BLaER1 (cell line): ENCODE results near the gene LRRC4B.

Source experiments
- H3K27ac ChIP-seq: shearing (Covaris generic); formaldehyde crosslinking; 2 replicates; pipeline ENCODE4 v1.8.1; 2022
- H3K27me3 ChIP-seq: shearing (Covaris generic); formaldehyde crosslinking; 2 replicates; pipeline ENCODE4 v1.8.1; 2022
- H3K36me3 ChIP-seq: shearing (Covaris generic); formaldehyde crosslinking; 2 replicates; pipeline ENCODE4 v1.8.1; 2022
- H3K4me1 ChIP-seq: shearing (Covaris generic); formaldehyde crosslinking; 2 replicates; pipeline ENCODE4 v1.8.1; 2022
- H3K4me2 ChIP-seq: shearing (Covaris generic); formaldehyde crosslinking; 2 replicates; pipeline ENCODE4 v1.8.1; 2022
- H3K4me3 ChIP-seq: shearing (Covaris generic); formaldehyde crosslinking; 2 replicates; pipeline ENCODE4 v1.8.1; 2022
- H3K9ac ChIP-seq: shearing (Covaris generic); formaldehyde crosslinking; 2 replicates; pipeline ENCODE4 v1.8.1; 2022
- H3K9me3 ChIP-seq: shearing (Covaris generic); formaldehyde crosslinking; 2 replicates; pipeline ENCODE4 v1.8.1; 2022
- H4K20me1 ChIP-seq: shearing (Covaris generic); formaldehyde crosslinking; 2 replicates; pipeline ENCODE4 v1.8.1; 2022
- Cebpa-rat ChIP-seq: shearing (Covaris generic); IDR thresholded peaks from 2 replicates; pipeline ENCODE4 v1.8.1; 2022

Gene LRRC4B

GRCh38 chr19:50547385-50548190 is 20.6 kb downstream of the LRRC4B start:
- Histone ChIP-seq H3K4me2 (peak overlapping the region; percentile 94), H3K9ac (peak overlapping the region; percentile 59; the same call in 1 of the 2 replicates), H3K9me3 (no peaks in the 10 kb centered on the region), H3K36me3 (no peaks in the 10 kb centered on the region), H3K27ac (peak overlapping the region; percentile 50), H3K4me1 (peaks cover 85% of the 10 kb centered on the region), H4K20me1 (no peaks in the 10 kb centered on the region), H3K27me3 (peaks cover 37% of the 10 kb centered on the region; the same call in 1 of the 2 replicates), H3K4me3 (no peak overlapping the region)
- TF ChIP-seq Cebpa-rat = no peak

- Histone ChIP-seq H3K27me3 (peaks cover 28% of the 10 kb centered on the region; the same call in 1 of the 2 replicates), H3K4me2 (peak overlapping the region; percentile 94), H3K27ac (peak overlapping the region; percentile 50), H3K9me3 (no peaks in the 10 kb centered on the region), H3K36me3 (no peaks in the 10 kb centered on the region), H3K9ac (peak overlapping the region; percentile 59; the same call in 1 of the 2 replicates), H3K4me3 (no peak overlapping the region), H4K20me1 (no peaks in the 10 kb centered on the region), H3K4me1 (peaks cover 87% of the 10 kb centered on the region)
- TF ChIP-seq Cebpa-rat = no peak
These were observed 21.6 kb downstream of the LRRC4B start for GRCh38 chr19:50546527-50547221.

GRCh38 chr19:50542943-50543342 is 25.3 kb downstream of the LRRC4B start:
- no peak for TF ChIP-seq Cebpa-rat
- H3K4me1 ChIP-seq = peaks cover 65% of the 10 kb centered on the region
- no peaks in the 10 kb centered on the region for H3K9me3 ChIP-seq
- no peak overlapping the region for H3K4me3 ChIP-seq
- no peak overlapping the region; the same call in 1 of the 2 replicates for H3K9ac ChIP-seq
- H3K27me3 ChIP-seq = no peaks in the 10 kb centered on the region
- no peaks in the 10 kb centered on the region for H3K36me3 ChIP-seq
- H3K4me2 ChIP-seq = peak overlapping the region; percentile 80
- no peaks in the 10 kb centered on the region for H4K20me1 ChIP-seq
- H3K27ac ChIP-seq = peak overlapping the region; percentile 58

- no peak overlapping the region for H3K4me3 ChIP-seq
- peaks cover 13% of the 10 kb centered on the region for H3K9me3 ChIP-seq
- H4K20me1 ChIP-seq = no peaks in the 10 kb centered on the region
- H3K27ac ChIP-seq = no peak overlapping the region
- H3K36me3 ChIP-seq = no peaks in the 10 kb centered on the region
- peaks cover 30% of the 10 kb centered on the region for H3K4me1 ChIP-seq
- H3K9ac ChIP-seq = no peak overlapping the region
- TF ChIP-seq Cebpa-rat = no peak
- H3K4me2 ChIP-seq = no peak overlapping the region
- H3K27me3 ChIP-seq = no peaks in the 10 kb centered on the region
These were observed 30.4 kb downstream of the LRRC4B start for GRCh38 chr19:50537769-50538230.

- H4K20me1 ChIP-seq = no peaks in the 10 kb centered on the region
These were observed 30.9 kb downstream of the LRRC4B start for GRCh38 chr19:50537306-50537685.

GRCh38 chr19:50536662-50537305 is 31.5 kb downstream of the LRRC4B start:
- TF ChIP-seq Cebpa-rat = no peak
- Histone ChIP-seq H3K27ac (no peak overlapping the region), H4K20me1 (no peaks in the 10 kb centered on the region), H3K36me3 (no peaks in the 10 kb centered on the region), H3K9me3 (peaks cover 23% of the 10 kb centered on the region), H3K4me3 (no peak overlapping the region), H3K27me3 (no peaks in the 10 kb centered on the region), H3K9ac (no peak overlapping the region), H3K4me1 (peaks cover 20% of the 10 kb centered on the region), H3K4me2 (no peak overlapping the region)

More at GRCh38 chr19:50537306-50537685, 30.9 kb downstream of the LRRC4B start:
- Histone ChIP-seq H3K4me1 (peaks cover 25% of the 10 kb centered on the region), H3K4me2 (no peak overlapping the region), H3K27me3 (no peaks in the 10 kb centered on the region), H3K36me3 (no peaks in the 10 kb centered on the region), H3K4me3 (no peak overlapping the region), H3K27ac (no peak overlapping the region), H3K9me3 (peaks cover 18% of the 10 kb centered on the region), H3K9ac (no peak overlapping the region)
- TF ChIP-seq Cebpa-rat = no peak

- Histone ChIP-seq H3K27me3 (no peaks in the 10 kb centered on the region), H3K9me3 (peaks cover 26% of the 10 kb centered on the region), H3K36me3 (no peaks in the 10 kb centered on the region), H3K4me3 (no peak overlapping the region), H4K20me1 (no peaks in the 10 kb centered on the region), H3K27ac (no peak overlapping the region), H3K4me2 (peak overlapping the region; percentile 11; the same call in 1 of the 2 replicates), H3K4me1 (peaks cover 11% of the 10 kb centered on the region; the same call in 1 of the 2 replicates), H3K9ac (no peak overlapping the region)
- TF ChIP-seq Cebpa-rat = no peak
These were observed 32.5 kb downstream of the LRRC4B start for GRCh38 chr19:50535672-50536187.

- Histone ChIP-seq H4K20me1 (no peaks in the 10 kb centered on the region), H3K9me3 (peaks cover 26% of the 10 kb centered on the region), H3K27ac (no peak overlapping the region), H3K4me3 (no peak overlapping the region), H3K9ac (no peak overlapping the region), H3K27me3 (no peaks in the 10 kb centered on the region), H3K4me1 (peaks cover 11% of the 10 kb centered on the region; the same call in 1 of the 2 replicates), H3K4me2 (no peak overlapping the region), H3K36me3 (no peaks in the 10 kb centered on the region)
- TF ChIP-seq Cebpa-rat = no peak
These were observed 33.8 kb downstream of the LRRC4B start for GRCh38 chr19:50534478-50534877.

- Histone ChIP-seq H3K4me2 (no peak overlapping the region), H3K36me3 (no peaks in the 10 kb centered on the region), H3K4me1 (peaks cover 11% of the 10 kb centered on the region; the same call in 1 of the 2 replicates), H3K27me3 (no peaks in the 10 kb centered on the region), H4K20me1 (no peaks in the 10 kb centered on the region), H3K27ac (no peak overlapping the region), H3K9me3 (peaks cover 26% of the 10 kb centered on the region), H3K9ac (no peak overlapping the region), H3K4me3 (no peak overlapping the region)
- no peak for TF ChIP-seq Cebpa-rat
These were observed 35.3 kb downstream of the LRRC4B start for GRCh38 chr19:50532952-50533351.
